Kidney (tissue), 14 donors: ENCODE data around the gene ANKS1B. TPM values are rescaled to one million over a fixed set of nuclear protein-coding genes. Genes with fewer than 3 reads are reported as not detected.

Experiments
- DNase-seq, 5 donors: peaks; one replicate each; pipeline ENCODE4 v3.0.0-alpha.2; 2013 to 2020
- FAIRE-seq: peaks from 2 replicates; lab custom pipeline; 2012; peaks lifted over from hg19 to GRCh38; lab: Jason Lieb, UNC
- H3K27ac ChIP-seq, 2 donors: one replicate each; pipeline ENCODE4 v1.7.0; 2013; ENCODE audit warnings: low read depth in 2 of 2, low read length in 2 of 2, inconsistent platforms in 1 of 2
- H3K27me3 ChIP-seq: one replicate; pipeline ENCODE4 v1.7.1; 2013; ENCODE audit warnings: low read length, inconsistent platforms; ENCODE audit not compliant: control insufficient read depth, insufficient read depth
- H3K36me3 ChIP-seq, 3 donors: one replicate each; pipeline versions ENCODE4 v1.7.0 to v1.7.1; 2013; ENCODE audit warnings: low read length in 3 of 3, control low read depth in 1 of 3, inconsistent platforms in 1 of 3; ENCODE audit not compliant: insufficient read depth in 3 of 3, control insufficient read depth in 2 of 3
- H3K4me1 ChIP-seq, 3 donors: one replicate each; pipeline versions ENCODE4 v1.7.0 to v1.7.1; 2013; ENCODE audit warnings: low read length in 3 of 3, inconsistent platforms in 1 of 3, low read depth in 1 of 3; ENCODE audit not compliant: control insufficient read depth in 2 of 3, insufficient read depth in 2 of 3
- H3K4me3 ChIP-seq, 3 donors: one replicate each; pipeline versions ENCODE4 v1.7.0 to v1.8.1; 2013; ENCODE audit warnings: low read length in 3 of 3, control low read depth in 1 of 3, inconsistent platforms in 1 of 3
- H3K9ac ChIP-seq, 3 donors: one replicate each; pipeline versions ENCODE4 v1.7.0 to v1.7.1; 2013; ENCODE audit warnings: low read length in 3 of 3, control low read depth in 1 of 3, inconsistent platforms in 1 of 3
- H3K9me3 ChIP-seq, 3 donors: one replicate each; pipeline versions ENCODE4 v1.7.0 to v1.7.1; 2013; ENCODE audit warnings: low read length in 3 of 3, control low read depth in 1 of 3, inconsistent platforms in 1 of 3; ENCODE audit not compliant: control insufficient read depth in 2 of 3, insufficient read depth in 1 of 3
- intact Hi-C: fragments of 100-400 bp; cut with DNase I; formaldehyde crosslinking; loops from one replicate; pipeline ENCODE4 v1.11.1; 2022
- polyA plus RNA-seq: library from polyadenylated mRNA; stranded (reverse); fragments of 350-450 nt; fragmentation: Illumina TruSeq; extraction: RNeasy Lipid Tissue Mini Kit (QIAGEN cat#74804); gene quantifications from one replicate; pipeline ENCODE4 v1.2.3, GENCODE V29; 2014; ENCODE audit warnings: low read depth, low replicate concordance; ENCODE audit not compliant: insufficient read depth
- total RNA-seq: library from RNA; stranded (reverse); fragmentation: NEBNext Ultra II Directional; extraction: Animal tissue kit (Norgen Biotek cat#: 25700); gene quantifications from one replicate; pipeline ENCODE4 v1.2.1, GENCODE V29; 2021
- TF ChIP-seq, protein P1 (sequence below): IDR thresholded peaks from 3 replicates; pipeline ENCODE4 v1.5.1; 2012; ENCODE audit warnings: mild to moderate bottlenecking, moderate library complexity, borderline replicate concordance; ENCODE audit not compliant: insufficient read depth; ENCODE audit errors: extremely low read depth
- donor health status: control.
- donor health status: control.
- donor health status: control.
- donor health status: control.
- donor health status: control.
- donor health status: DM: yes; HTN: yes; CAD: no.
- donor health status: Normal renal cell carcinoma (clear cell type).

ANKS1B gene
- total and polyA plus RNA-seq, 2 donors from 2014 or later = 1.7 to 5.8 TPM

DNA sequence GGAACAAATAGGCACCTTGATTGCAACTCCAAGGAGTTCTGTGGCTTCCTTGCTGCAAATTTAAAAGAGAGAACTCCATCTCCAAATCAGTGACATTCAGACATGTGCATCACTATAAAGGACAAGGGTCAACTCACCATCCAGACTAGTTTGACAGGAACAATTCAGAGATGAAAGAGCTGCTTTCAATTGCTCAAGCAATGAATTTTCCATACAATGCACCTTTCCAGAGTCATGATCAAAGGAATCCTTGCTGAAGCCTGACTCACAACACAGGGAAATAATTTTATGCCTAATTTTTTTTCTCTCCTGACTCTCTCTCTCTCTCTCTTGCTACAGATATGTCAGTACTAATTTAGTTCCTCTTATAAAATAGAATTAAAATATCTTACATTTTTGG is 717.7 kb downstream of the ANKS1B start:
- Histone ChIP-seq H3K36me3 (no peaks in the 10 kb centered on the region), H3K4me3 (no peak overlapping the region), H3K4me1 (no peaks in the 10 kb centered on the region), H3K9ac (no peak overlapping the region), H3K27ac (no peak overlapping the region), H3K27me3 (no peaks in the 10 kb centered on the region), H3K9me3 (no peaks in the 10 kb centered on the region)
- TF ChIP-seq, protein P1, sequence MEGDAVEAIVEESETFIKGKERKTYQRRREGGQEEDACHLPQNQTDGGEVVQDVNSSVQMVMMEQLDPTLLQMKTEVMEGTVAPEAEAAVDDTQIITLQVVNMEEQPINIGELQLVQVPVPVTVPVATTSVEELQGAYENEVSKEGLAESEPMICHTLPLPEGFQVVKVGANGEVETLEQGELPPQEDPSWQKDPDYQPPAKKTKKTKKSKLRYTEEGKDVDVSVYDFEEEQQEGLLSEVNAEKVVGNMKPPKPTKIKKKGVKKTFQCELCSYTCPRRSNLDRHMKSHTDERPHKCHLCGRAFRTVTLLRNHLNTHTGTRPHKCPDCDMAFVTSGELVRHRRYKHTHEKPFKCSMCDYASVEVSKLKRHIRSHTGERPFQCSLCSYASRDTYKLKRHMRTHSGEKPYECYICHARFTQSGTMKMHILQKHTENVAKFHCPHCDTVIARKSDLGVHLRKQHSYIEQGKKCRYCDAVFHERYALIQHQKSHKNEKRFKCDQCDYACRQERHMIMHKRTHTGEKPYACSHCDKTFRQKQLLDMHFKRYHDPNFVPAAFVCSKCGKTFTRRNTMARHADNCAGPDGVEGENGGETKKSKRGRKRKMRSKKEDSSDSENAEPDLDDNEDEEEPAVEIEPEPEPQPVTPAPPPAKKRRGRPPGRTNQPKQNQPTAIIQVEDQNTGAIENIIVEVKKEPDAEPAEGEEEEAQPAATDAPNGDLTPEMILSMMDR = no peak
- FAIRE-seq (no peak), DNase-seq (peak in 1 of 5 donors; percentile 5)
- intact Hi-C loops = no loop called here

DNA sequence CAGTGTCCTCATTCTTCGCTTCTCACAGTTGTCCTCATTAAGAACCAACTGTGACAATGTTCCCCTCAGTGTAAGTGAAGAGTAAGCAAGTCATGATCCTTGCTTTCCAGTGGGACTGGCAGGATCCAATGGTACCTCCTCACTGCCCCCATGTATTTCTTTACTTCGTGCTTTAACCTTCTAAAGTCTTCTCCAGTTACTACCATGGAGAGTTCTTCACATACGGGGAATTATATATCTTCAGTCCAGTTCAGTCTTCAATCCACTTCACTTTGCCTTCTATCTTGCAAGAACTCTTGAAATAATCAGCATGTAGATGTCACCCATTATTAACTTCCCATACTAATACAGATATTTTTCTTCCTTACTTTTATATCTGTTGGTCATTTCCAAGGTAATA is 719.1 kb downstream of the ANKS1B start:
- H3K4me1 ChIP-seq = no peaks in the 10 kb centered on the region
- no peaks in the 10 kb centered on the region for H3K27me3 ChIP-seq
- H3K9ac ChIP-seq = no peak overlapping the region
- DNase-seq = no peak
- no peak for FAIRE-seq
- no peaks in the 10 kb centered on the region for H3K36me3 ChIP-seq
- TF ChIP-seq, protein P1 = no peak
- intact Hi-C loops = no loop called here
- H3K27ac ChIP-seq = no peak overlapping the region
- no peaks in the 10 kb centered on the region for H3K9me3 ChIP-seq
- H3K4me3 ChIP-seq = no peak overlapping the region

DNA sequence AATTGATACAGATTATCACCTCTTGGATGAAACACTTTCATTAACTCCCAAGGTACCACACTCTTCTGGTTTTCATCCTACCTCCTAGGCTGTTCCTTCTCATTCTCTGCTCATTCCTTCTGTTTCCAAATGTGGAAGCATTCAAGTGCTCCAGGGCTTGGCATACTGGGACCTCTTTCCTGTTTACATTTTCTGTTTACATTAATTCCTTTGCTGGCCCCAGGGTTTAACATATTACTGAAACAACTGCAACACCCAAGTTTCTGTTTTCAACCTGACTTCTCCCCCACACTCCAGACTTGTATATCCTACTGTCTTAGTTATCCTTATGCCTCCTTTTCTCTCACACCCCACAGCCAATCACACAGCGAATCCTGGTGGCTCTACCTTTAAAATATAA is 723.5 kb downstream of the ANKS1B start:
- TF ChIP-seq, protein P1 = no peak
- DNase-seq = no peak
- intact Hi-C loops = no loop called here

DNA sequence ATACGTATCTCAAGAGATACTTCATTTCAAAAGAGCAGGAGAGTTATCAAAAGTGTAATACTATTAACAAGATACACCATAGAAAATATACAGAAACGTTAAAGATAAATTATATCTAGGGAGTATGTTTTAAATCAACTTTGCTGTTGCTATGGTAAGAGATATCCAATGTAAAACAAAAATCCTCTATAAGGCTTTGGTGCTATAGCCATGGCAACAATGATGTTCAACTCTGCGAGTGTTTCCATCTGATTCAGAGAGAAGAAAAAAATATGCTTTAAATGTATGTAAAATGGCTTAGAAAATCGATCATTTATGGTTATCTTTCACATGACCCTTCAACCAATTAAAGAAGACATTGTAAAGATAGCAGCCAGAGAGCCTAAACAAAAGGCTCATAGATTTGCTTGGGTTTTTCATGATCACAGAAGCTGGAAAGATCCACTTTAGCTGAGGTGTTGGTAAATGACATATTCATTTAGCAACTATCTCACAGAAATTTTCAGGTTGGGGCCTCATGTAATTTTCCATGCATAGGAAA is 724.2 kb downstream of the ANKS1B start:
- DNase-seq = no peak
- intact Hi-C loops = no loop called here
- Histone ChIP-seq H3K36me3 (no peaks in the 10 kb centered on the region), H3K4me3 (no peak overlapping the region), H3K9me3 (no peaks in the 10 kb centered on the region), H3K9ac (no peak overlapping the region), H3K4me1 (no peaks in the 10 kb centered on the region), H3K27me3 (no peaks in the 10 kb centered on the region), H3K27ac (no peak overlapping the region)
- TF ChIP-seq, protein P1 = no peak
- FAIRE-seq = no peak

More for the DNA sequence above, 723.5 kb downstream of the ANKS1B start:
- H3K36me3 ChIP-seq = no peaks in the 10 kb centered on the region
- H3K27me3 ChIP-seq = no peaks in the 10 kb centered on the region
- no peak for FAIRE-seq
- no peaks in the 10 kb centered on the region for H3K9me3 ChIP-seq
- no peak overlapping the region for H3K9ac ChIP-seq
- H3K27ac ChIP-seq = no peak overlapping the region
- no peak overlapping the region for H3K4me3 ChIP-seq
- H3K4me1 ChIP-seq = no peaks in the 10 kb centered on the region
